H1 (cell line): Measurements from ENCODE around the gene SPAAR. TPM values are rescaled to one million over a fixed set of nuclear protein-coding genes. Genes with fewer than 3 reads are reported as not detected.

Experiments used
- CTCF ChIA-PET: fragments of 300-600 bp; sonication (Branson Sonifier 250); formaldehyde crosslinking; loops from one replicate; lab custom pipeline; 2021; ENCODE audit not compliant: partially characterized antibody; lab: Charles Lee
- POLR2A ChIA-PET: fragments of 300-600 bp; sonication (Branson Sonifier 250); formaldehyde crosslinking; loops from one replicate; lab custom pipeline; 2021; ENCODE audit warnings: inconsistent platforms; ENCODE audit not compliant: partially characterized antibody; lab: Charles Lee
- DNase-seq, 2 experiments: peaks; one replicate each; pipeline versions ENCODE4 v3.0.0 to v3.0.0-alpha.2; 2010 to 2022; ENCODE audit warnings: low spot score in 2 of 2, low read depth in 1 of 2, mixed read lengths in 1 of 2
- FAIRE-seq: peaks from 2 replicates; lab custom pipeline; 2011; peaks lifted over from hg19 to GRCh38; lab: Jason Lieb, UNC
- H2AFZ ChIP-seq: 2 replicates; pipeline ENCODE4 v1.8.1; 2012; ENCODE audit warnings: low read length, inconsistent platforms
- H2AK5ac ChIP-seq: 2 replicates; pipeline ENCODE4 v1.6.1; 2013; ENCODE audit warnings: low read depth, low read length
- H2BK120ac ChIP-seq: replicated peaks from 2 replicates; pipeline ENCODE3; 2013; ENCODE audit warnings: low read depth, low read length, inconsistent platforms
- H2BK12ac ChIP-seq: 2 replicates; pipeline ENCODE4 v1.6.1; 2013; ENCODE audit warnings: low read depth, low read length
- H2BK15ac ChIP-seq: 2 replicates; pipeline ENCODE4 v1.6.1; 2013; ENCODE audit warnings: low read length
- H2BK20ac ChIP-seq: 2 replicates; pipeline ENCODE4 v1.6.1; 2013; ENCODE audit warnings: low read length
- H2BK5ac ChIP-seq: 2 replicates; pipeline ENCODE4 v1.6.1; 2013; ENCODE audit warnings: low read depth, low read length
- H3K14ac ChIP-seq: 2 replicates; pipeline ENCODE4 v1.6.1; 2013; ENCODE audit warnings: inconsistent platforms; ENCODE audit not compliant: insufficient read length
- H3K18ac ChIP-seq: 2 replicates; pipeline ENCODE4 v1.6.1; 2013; ENCODE audit warnings: low read length; ENCODE audit errors: extremely low read depth
- H3K23ac ChIP-seq: 2 replicates; pipeline ENCODE4 v1.6.1; 2013; ENCODE audit warnings: inconsistent platforms; ENCODE audit not compliant: insufficient read length
- H3K23me2 ChIP-seq: 2 replicates; pipeline ENCODE4 v1.6.1; 2013; ENCODE audit warnings: low read depth, low read length
- H3K27ac ChIP-seq: 2 replicates; pipeline ENCODE4 v1.6.1; 2011; ENCODE audit warnings: low read depth, low read length, inconsistent platforms
- H3K27me3 ChIP-seq, 4 experiments: replicated peaks in 1 of 4; 1 replicate in 1 of 4; 2 replicates in 3 of 4; pipeline versions ENCODE4 v1.6.1 to v1.8.1; 2011 to 2013; ENCODE audit warnings: low read length in 3 of 4, mild to moderate bottlenecking in 3 of 4, inconsistent platforms in 2 of 4, mixed read lengths in 2 of 4, moderate library complexity in 1 of 4; ENCODE audit not compliant: control insufficient read depth in 3 of 4, insufficient read depth in 3 of 4; ENCODE audit errors: extremely low read depth in 1 of 4
- H3K36me3 ChIP-seq, 4 experiments: 2 replicates each; pipeline versions ENCODE4 v1.6.1 to v1.8.1; 2011 to 2013; ENCODE audit warnings: mild to moderate bottlenecking in 4 of 4, low read length in 3 of 4, moderate library complexity in 2 of 4, control low read depth in 1 of 4, inconsistent platforms in 1 of 4; ENCODE audit not compliant: insufficient read depth in 4 of 4, control insufficient read depth in 2 of 4
- H3K4ac ChIP-seq: replicated peaks from 2 replicates; pipeline ENCODE3; 2013; ENCODE audit warnings: low read length, low read depth, mixed read lengths, inconsistent platforms; ENCODE audit not compliant: insufficient read length
- H3K4me1 ChIP-seq, 4 experiments: replicated peaks in 1 of 4; 1 replicate in 1 of 4; 2 replicates in 3 of 4; pipeline versions ENCODE4 v1.6.1 to v1.8.1; 2011 to 2013; ENCODE audit warnings: low read length in 3 of 4, inconsistent platforms in 2 of 4, mixed read lengths in 1 of 4; ENCODE audit not compliant: insufficient read depth in 4 of 4, control insufficient read depth in 3 of 4
- H3K4me2 ChIP-seq, 2 experiments: 2 replicates each; pipeline versions ENCODE4 v1.6.1 to v1.8.1; 2011 to 2013; ENCODE audit warnings: low read depth in 2 of 2, low read length in 2 of 2, control low read depth in 1 of 2, inconsistent platforms in 1 of 2, mild to moderate bottlenecking in 1 of 2; ENCODE audit not compliant: insufficient read depth in 1 of 2
- H3K4me3 ChIP-seq, 4 experiments: fragments of 200-600, 300-600 bp in 1 of 4; sonication (generic), shearing (Covaris generic), sonication (Bioruptor Twin) in 1 of 4; 2 replicates each; pipeline versions ENCODE4 v1.5.1 to v1.8.1; 2011 to 2016; ENCODE audit warnings: low read length in 4 of 4, low read depth in 3 of 4, control low read depth in 2 of 4, inconsistent platforms in 2 of 4, mild to moderate bottlenecking in 2 of 4, mixed read lengths in 1 of 4, moderate library complexity in 1 of 4; ENCODE audit not compliant: insufficient read depth in 2 of 4; ENCODE audit errors: extremely low read depth in 1 of 4
- H3K56ac ChIP-seq: replicated peaks from 2 replicates; pipeline ENCODE3; 2013; ENCODE audit warnings: low read depth, mild to moderate bottlenecking, mixed read lengths, low read length, inconsistent platforms; ENCODE audit not compliant: insufficient read length
- H3K79me1 ChIP-seq: 2 replicates; pipeline ENCODE4 v1.6.1; 2013; ENCODE audit warnings: low read depth, low read length, control low read depth
- H3K79me2 ChIP-seq, 2 experiments: 2 replicates each; pipeline versions ENCODE4 v1.6.1 to v1.8.1; 2012 to 2013; ENCODE audit warnings: low read length in 2 of 2, mild to moderate bottlenecking in 2 of 2, inconsistent platforms in 1 of 2; ENCODE audit not compliant: insufficient read depth in 2 of 2, control insufficient read depth in 1 of 2
- H3K9ac ChIP-seq, 4 experiments: replicated peaks in 1 of 4; 1 replicate in 1 of 4; 2 replicates in 3 of 4; pipeline versions ENCODE4 v1.6.1 to v1.8.1; 2011 to 2013; ENCODE audit warnings: low read depth in 3 of 4, low read length in 3 of 4, control low read depth in 2 of 4, mild to moderate bottlenecking in 2 of 4, moderate library complexity in 2 of 4, inconsistent platforms in 1 of 4; ENCODE audit errors: extremely low read depth in 1 of 4
- H3K9me3 ChIP-seq, 2 experiments: 2 replicates each; pipeline versions ENCODE4 v1.6.1 to v1.8.1; 2012 to 2013; ENCODE audit warnings: mild to moderate bottlenecking in 2 of 2, moderate library complexity in 2 of 2, control low read depth in 1 of 2, inconsistent platforms in 1 of 2, low read depth in 1 of 2, low read length in 1 of 2, mixed read lengths in 1 of 2; ENCODE audit not compliant: insufficient read depth in 2 of 2
- H4K20me1 ChIP-seq, 2 experiments: replicated peaks in 1 of 2; 2 replicates each; pipeline versions ENCODE3 to v1.8.1; 2011 to 2013; ENCODE audit warnings: inconsistent platforms in 2 of 2, low read length in 2 of 2, mild to moderate bottlenecking in 1 of 2; ENCODE audit not compliant: insufficient read depth in 2 of 2, control insufficient read depth in 1 of 2
- H4K5ac ChIP-seq: 2 replicates; pipeline ENCODE4 v1.6.1; 2013; ENCODE audit warnings: low read length, low read depth, mixed read lengths, inconsistent platforms; ENCODE audit not compliant: insufficient read length
- H4K8ac ChIP-seq: 2 replicates; pipeline ENCODE4 v1.8.0; 2013; ENCODE audit warnings: mild to moderate bottlenecking, moderate library complexity, low read length, inconsistent platforms; ENCODE audit not compliant: insufficient read depth; ENCODE audit errors: extremely low read depth
- H4K91ac ChIP-seq: replicated peaks from 2 replicates; pipeline ENCODE3; 2013; ENCODE audit warnings: low read length, mixed read lengths, inconsistent platforms; ENCODE audit not compliant: insufficient read length
- CBX8 ChIP-seq: fragments of 300-800, 300-1000 bp; sonication (generic); IDR thresholded peaks from 2 replicates; pipeline ENCODE4 v1.7.1; 2016; ENCODE audit warnings: low read depth, low read length, borderline replicate concordance
- CREB1 ChIP-seq: IDR thresholded peaks from 2 replicates; pipeline ENCODE4 v1.6.1; 2012; ENCODE audit warnings: inconsistent platforms
- E2F6 ChIP-seq: IDR thresholded peaks from 2 replicates; pipeline ENCODE4 v1.6.1; 2012; ENCODE audit warnings: inconsistent platforms
- EZH2 ChIP-seq: fragments of 200-600 bp; sonication (generic); IDR thresholded peaks from 2 replicates; pipeline ENCODE4 v1.7.1; 2012; ENCODE audit warnings: low read depth, mild to moderate bottlenecking, moderate library complexity, low read length, inconsistent platforms; ENCODE audit not compliant: severe bottlenecking
- GTF2F1 ChIP-seq: IDR thresholded peaks from 2 replicates; pipeline ENCODE4 v1.6.1; 2012; ENCODE audit warnings: low read depth, low read length, improper control_type of control experiment, borderline replicate concordance
- HDAC2 ChIP-seq, 2 experiments: fragments of 300-600 bp in 1 of 2; sonication (generic) in 1 of 2; IDR thresholded peaks; 2 replicates each; pipeline ENCODE4 v1.6.1; 2011 to 2012; ENCODE audit warnings: low read depth in 2 of 2, low read length in 2 of 2, mild to moderate bottlenecking in 2 of 2, moderate library complexity in 2 of 2, borderline replicate concordance in 1 of 2, inconsistent platforms in 1 of 2
- RAD21 ChIP-seq, 2 experiments: IDR thresholded peaks in 1 of 2; conservative IDR thresholded peaks in 1 of 2; 2 replicates each; pipeline ENCODE4 v1.6.1; 2011; ENCODE audit warnings: low read depth in 2 of 2, low read length in 2 of 2, improper control_type of control experiment in 1 of 2, inconsistent platforms in 1 of 2, mild to moderate bottlenecking in 1 of 2, moderate library complexity in 1 of 2
- RNF2 ChIP-seq: fragments of 200-900, 300-1000 bp; sonication (generic); IDR thresholded peaks from 2 replicates; pipeline ENCODE4 v1.7.1; 2016; ENCODE audit warnings: borderline replicate concordance, low read depth, mild to moderate bottlenecking, antibody characterized with exemption, low read length; ENCODE audit not compliant: poor library complexity, severe bottlenecking; ENCODE audit errors: missing control alignments
- SIX5 ChIP-seq: IDR thresholded peaks from 2 replicates; pipeline ENCODE4 v1.6.1; 2011; ENCODE audit warnings: mild to moderate bottlenecking, low read depth, low read length
- SP2 ChIP-seq: IDR thresholded peaks from 2 replicates; pipeline ENCODE4 v1.6.1; 2012; ENCODE audit warnings: mild to moderate bottlenecking, low read length, inconsistent platforms
- TAF1 ChIP-seq: IDR thresholded peaks from 2 replicates; pipeline ENCODE4 v1.6.1; 2011; ENCODE audit warnings: mild to moderate bottlenecking, low read depth, low read length
- YY1 ChIP-seq: IDR thresholded peaks from 2 replicates; pipeline ENCODE4 v1.6.1; 2011; ENCODE audit warnings: low read depth, mild to moderate bottlenecking, low read length
- WGBS, 2 experiments: shearing (Covaris generic) in 1 of 2; methylation state at CpG; one replicate each; pipeline versions ENCODE4 v1.1.6 to v1.1.7; 2013 to 2015; ENCODE audit warnings: low lambda C conversion rate in 2 of 2, mixed read lengths in 2 of 2, inconsistent platforms in 1 of 2, low coverage in 1 of 2, missing lambda C conversion rate in 1 of 2; ENCODE audit not compliant: insufficient replicate concordance in 2 of 2, insufficient coverage in 1 of 2, insufficient read length in 1 of 2; ENCODE audit errors: extremely low coverage in 1 of 2, missing lambda C conversion rate in 1 of 2; 5-methylcytosine and 5-hydroxymethylcytosine counted together
- polyA plus RNA-seq, 7 experiments: library from polyadenylated mRNA; depleted of rRNA in 3 of 7; stranded (reverse) in 5 of 7; unstranded in 2 of 7; fragments of >200 nt in 5 of 7; fragments of 200-250 nt in 2 of 7; gene quantifications; 1 replicate in 5 of 7; 2 replicates in 1 of 7; 4 replicates in 1 of 7; pipeline versions ENCODE4 v1.2.1 to v1.2.3, GENCODE V29; 2011 to 2013; ENCODE audit warnings: missing spikeins in 2 of 7, mixed read lengths in 2 of 7
- total RNA-seq: library from RNA; stranded (reverse); fragmentation: NEBNext Ultra II Directional; extraction: Animal tissue kit (Norgen Biotek cat#: 25700); gene quantifications from 2 replicates; pipeline ENCODE4 v1.2.1, GENCODE V29; 2021
- TF ChIP-seq, protein P1 (sequence below): IDR thresholded peaks from 2 replicates; pipeline ENCODE4 v1.6.1; 2012; ENCODE audit warnings: inconsistent platforms

Gene SPAAR
- total and polyA plus RNA-seq, 2 of the 8 experiments (the other 6 are each of a cell fraction or from before 2014, with no cell fraction given), result 0.27 TPM; not detected in 1

DNA sequence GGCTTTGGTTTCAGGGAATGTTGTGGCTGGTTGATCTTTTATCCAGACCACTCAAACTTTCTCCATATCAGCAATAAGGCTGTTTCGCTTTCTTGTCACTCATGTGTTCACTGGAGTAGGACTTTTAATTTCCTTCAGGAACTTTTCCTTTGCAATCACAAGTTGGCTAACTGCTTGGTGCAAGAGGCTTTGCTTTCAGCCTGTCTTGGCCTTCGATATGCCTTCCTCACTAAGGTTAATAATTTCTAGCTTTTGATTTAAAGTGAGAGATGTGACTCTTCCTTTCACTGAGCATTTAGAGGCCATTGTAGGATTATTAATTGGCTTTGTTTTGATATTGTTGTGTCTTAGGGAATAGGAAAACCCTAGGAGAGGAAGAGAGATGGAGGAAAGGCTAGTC is 10.3 kb upstream of the SPAAR start:
- Histone ChIP-seq H3K4me3 (no peak overlapping the region), H3K27me3 (no peaks in the 10 kb centered on the region), H4K8ac (no peak overlapping the region), H3K56ac (no peak overlapping the region), H3K36me3 (no peaks in the 10 kb centered on the region), H4K20me1 (no peaks in the 10 kb centered on the region), H2AFZ (no peak overlapping the region), H4K91ac (no peak overlapping the region), H2BK12ac (no peak overlapping the region), H3K18ac (no peak overlapping the region), H3K79me1 (no peaks in the 10 kb centered on the region), H3K4me1 (no peaks in the 10 kb centered on the region), H3K23me2 (no peaks in the 10 kb centered on the region), H2BK120ac (no peak overlapping the region), H3K14ac (no peak overlapping the region), H2BK20ac (no peak overlapping the region), H3K23ac (no peak overlapping the region), H2AK5ac (no peak overlapping the region), H3K27ac (no peak overlapping the region), H3K79me2 (no peaks in the 10 kb centered on the region), H3K4me2 (no peak overlapping the region), H3K9ac (no peak overlapping the region), H3K4ac (no peak overlapping the region), H3K9me3 (no peaks in the 10 kb centered on the region), H2BK15ac (no peak overlapping the region), H2BK5ac (no peak overlapping the region), H4K5ac (no peak overlapping the region)
- no peak for FAIRE-seq
- ChIA-PET CTCF (interaction anchor here (1.5 to 2.2 kb wide), 5 partner anchors 8 to 73 kb away, joined by 3 to 7 read pairs (median 6); no protein-coding TSS in a partner anchor), POLR2A (no interaction called here)
- no peak for DNase-seq
- WGBS, 2 experiments, result 93% methylated on average over 2 of the region's 2 CpGs; no CpG with 5 or more reads in 1 of the 2 experiments
- no peak for TF ChIP-seq GTF2F1
- TF ChIP-seq SP2, result no peak
- no peak for TF ChIP-seq RAD21 (IDR thresholded peaks at IDR 0.05 in 1 of 2, conservative IDR thresholded peaks at IDR 0.05 in 1 of 2; ENCODE audit: low read depth in 2 of 2, low read length in 2 of 2)
- TF ChIP-seq SIX5, result no peak
- TF ChIP-seq TAF1, result no peak
- TF ChIP-seq HDAC2 (IDR thresholded peaks at IDR 0.05; ENCODE audit: borderline replicate concordance in 1 of 2, low read depth in 2 of 2, low read length in 2 of 2), result no peak
- TF ChIP-seq YY1, result no peak
- no peak for TF ChIP-seq CREB1
- no peak for TF ChIP-seq EZH2
- TF ChIP-seq, protein P1, sequence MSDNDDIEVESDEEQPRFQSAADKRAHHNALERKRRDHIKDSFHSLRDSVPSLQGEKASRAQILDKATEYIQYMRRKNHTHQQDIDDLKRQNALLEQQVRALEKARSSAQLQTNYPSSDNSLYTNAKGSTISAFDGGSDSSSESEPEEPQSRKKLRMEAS, result no peak
- no peak for TF ChIP-seq E2F6
- TF ChIP-seq CBX8, result no peak
- TF ChIP-seq RNF2, result no peak
